ENCODE measurements around the gene SEC61B. TPM values are rescaled to one million over a fixed set of nuclear protein-coding genes. Genes with fewer than 3 reads are reported as not detected.

SEC61B gene
- 294 to 332 TPM (median 318 TPM) in 5 replicates for total RNA-seq (2022; extraction: Qiagen RNA extraction)

GRCh38 chr9:99221621-99222415 is at the start of gene SEC61B, which contains the start of gene ALG2:
Gene SEC61B, plus strand, starts transcription at chr9:99222282. Its CDS starts 82 bp downstream, at chr9:99222364.
Gene ALG2, minus strand, starts transcription at chr9:99221942. Its CDS starts 48 bp downstream, at chr9:99221894.

Other genes starting within 250 kb of the SEC61B start
- 49.1 to 91.7 TPM (median 71.6 TPM) in 5 replicates for gene TGFBR1, start 117.2 kb upstream of the SEC61B start, total RNA-seq (2022; extraction: Qiagen RNA extraction)
- 45.4 to 49.9 TPM (median 48.4 TPM) in 5 replicates for gene ALG2, start 340 bp upstream of the SEC61B start, total RNA-seq (2022; extraction: Qiagen RNA extraction)

All from A549 treated with Mapracorat at 1 μM for 4 hours (cell line).